Fibroblast of the conjunctiva (primary cell): ENCODE results near the gene TRMT61B.
A peak's percentile ranks its signal among the peaks of the same experiment; 100 is the strongest.

Source experiments
- DNase-seq: peaks from one replicate; pipeline ENCODE4 v3.0.0-alpha.2; 2010; ENCODE audit warnings: low read depth

TRMT61B gene

DNA sequence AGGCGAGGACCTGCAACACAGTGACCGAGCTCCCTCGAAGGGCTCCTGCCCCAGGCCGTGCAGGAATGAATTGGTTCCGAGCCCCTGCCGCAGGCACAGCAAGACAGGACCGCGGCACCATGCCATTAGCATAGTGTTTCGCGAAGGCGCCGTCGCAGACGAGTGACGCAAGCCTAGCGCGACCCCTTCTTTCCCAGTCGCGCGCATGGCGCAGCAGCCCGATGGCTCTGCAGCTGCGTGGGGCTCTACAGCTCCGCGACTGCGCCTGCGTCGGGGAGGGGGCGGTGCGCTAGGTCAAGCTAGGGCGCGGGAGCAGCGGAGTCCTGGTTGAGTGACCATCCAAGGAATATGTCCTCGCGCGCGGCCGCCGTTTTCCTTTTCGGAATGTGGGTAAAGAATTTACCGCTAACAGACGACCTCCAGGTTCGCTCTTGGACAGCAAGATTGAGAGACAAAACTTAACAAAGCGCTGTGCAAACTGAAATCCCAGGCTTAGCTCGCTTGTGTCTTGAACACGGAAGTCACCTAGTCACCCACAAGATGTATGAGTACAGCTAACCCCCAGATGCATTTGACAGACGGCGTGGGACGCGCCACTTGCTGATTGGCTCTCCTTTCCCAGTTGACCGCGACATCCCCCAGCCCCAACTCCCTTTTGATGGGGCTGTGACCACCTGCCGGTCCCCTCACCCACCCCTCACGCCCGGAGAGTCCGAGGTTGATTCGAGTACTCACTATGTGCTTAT lies at the start of gene TRMT61B:
TSS of gene TRMT61B (minus strand) at position 164 of the 746 bp plus-strand sequence. CDS start at position 132, 32 bp downstream.
- DNase-seq: peak; percentile 84

DNA sequence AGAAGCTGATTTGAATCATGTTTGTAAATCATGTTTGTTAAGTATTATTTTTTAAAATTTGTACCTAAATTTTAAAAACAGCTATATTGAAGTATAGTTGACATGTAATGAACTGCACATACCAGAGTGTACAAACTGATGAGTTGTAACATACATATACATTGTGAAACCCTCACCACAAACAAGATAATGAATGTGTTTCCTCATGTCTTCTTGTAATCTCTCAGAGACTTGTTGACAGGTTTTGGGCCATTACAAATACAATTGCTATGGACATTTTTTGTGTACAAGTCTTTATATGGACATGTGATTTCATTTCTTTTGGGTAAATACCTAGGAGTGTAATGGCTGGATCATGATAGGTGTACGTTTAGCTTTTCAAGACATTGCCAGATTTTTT lies 45.8 kb upstream of the TRMT61B start:
- no peak for DNase-seq

GRCh38 chr2:28909655-28910353 lies 39.7 kb upstream of the TRMT61B start:
- no peak for DNase-seq

- DNase-seq: no peak
Observed at GRCh38 chr2:28908172-28908571, 38.1 kb upstream of the TRMT61B start.

- no peak for DNase-seq
Observed at GRCh38 chr2:28906821-28907220, 36.7 kb upstream of the TRMT61B start.

DNA sequence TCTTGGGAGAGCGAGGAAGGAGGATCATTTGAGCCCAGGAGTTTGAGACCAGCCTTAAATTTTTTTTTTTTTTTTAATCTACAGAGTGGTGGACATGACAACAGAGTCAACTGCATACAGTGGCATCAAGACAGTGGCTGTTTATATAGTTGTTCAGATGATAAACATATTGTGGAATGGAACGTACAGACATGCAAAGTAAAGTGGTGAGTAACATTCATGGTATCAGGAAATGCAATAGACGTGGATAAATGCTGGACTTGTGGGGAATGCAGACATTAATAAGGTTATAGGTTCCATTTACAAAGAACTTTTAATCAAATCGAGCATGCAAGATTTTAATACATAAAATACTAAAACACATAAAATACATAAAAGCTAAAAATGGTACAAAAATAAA lies 36.3 kb upstream of the TRMT61B start:
- DNase-seq: no peak

- DNase-seq: no peak
Observed at GRCh38 chr2:28905533-28905932, 35.4 kb upstream of the TRMT61B start.

DNA sequence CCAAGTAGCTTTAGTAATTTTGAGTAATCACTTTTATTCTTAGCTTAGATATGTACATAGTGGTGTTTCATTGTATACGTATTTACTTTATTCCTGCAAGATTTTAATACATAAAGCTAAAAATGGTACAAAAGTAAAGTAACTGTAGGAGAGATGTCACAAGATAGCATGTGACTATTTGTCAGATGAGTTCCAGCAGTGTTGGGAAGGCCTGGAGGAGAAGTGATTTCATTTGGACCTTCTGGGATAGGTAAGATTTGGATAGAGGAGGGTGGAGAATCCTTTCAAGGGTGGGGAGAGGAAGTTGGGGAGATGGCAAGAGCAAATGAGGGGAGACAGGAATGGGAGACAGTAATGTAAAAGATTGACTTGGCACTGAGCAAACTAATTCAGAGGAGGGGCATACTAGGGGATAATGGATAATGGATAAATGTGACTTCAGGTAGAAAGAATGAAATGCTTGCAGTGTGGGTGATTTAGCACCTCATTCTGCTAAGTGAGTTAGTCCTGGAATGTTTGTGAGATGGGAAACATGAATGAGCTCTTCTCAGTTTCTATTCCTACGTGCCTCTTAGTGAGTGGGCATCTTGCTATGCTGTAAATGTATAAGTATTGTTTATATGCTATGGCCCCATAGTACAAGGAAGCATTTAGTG lies 34.8 kb upstream of the TRMT61B start:
- no peak for DNase-seq

- no peak for DNase-seq
Observed at GRCh38 chr2:28904295-28904694, 34.2 kb upstream of the TRMT61B start.

DNA sequence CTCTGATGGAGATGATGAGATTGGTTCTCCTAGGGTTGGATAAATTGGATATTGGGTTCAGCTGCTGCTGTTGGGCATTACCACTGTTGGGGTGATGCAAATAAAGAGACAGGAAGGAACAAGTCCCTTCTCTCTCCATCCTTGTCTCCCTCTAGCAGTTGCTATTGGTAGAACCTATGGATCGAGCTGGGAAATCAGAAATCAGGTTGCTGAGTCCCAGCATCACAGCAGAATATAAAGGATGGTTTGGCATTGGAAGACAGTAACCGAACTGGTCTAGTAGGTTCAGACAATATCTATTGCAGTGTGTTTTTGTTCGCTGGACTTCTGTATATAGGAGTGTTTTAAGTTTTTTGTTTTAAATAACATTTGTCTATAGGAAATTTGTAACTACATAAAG lies 32.5 kb upstream of the TRMT61B start:
- no peak for DNase-seq

DNA sequence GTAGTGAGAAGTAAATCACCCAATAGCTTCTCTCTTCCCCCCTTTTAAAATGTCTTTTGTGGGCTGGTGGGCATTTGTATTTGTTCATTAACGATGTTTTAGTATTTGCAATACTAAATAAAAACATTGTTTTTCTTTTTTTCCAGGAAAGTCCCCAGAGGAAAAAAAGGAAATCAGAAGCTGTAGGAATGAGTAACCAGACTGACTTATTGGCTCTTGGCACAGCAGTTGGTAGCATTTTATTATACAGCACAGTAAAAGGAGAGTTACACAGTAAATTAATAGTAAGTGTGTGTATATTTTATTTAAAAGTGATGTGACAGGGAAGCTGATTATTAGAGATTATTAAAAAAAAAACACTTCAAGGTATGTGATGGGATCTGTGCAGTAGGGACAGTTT lies 31.7 kb upstream of the TRMT61B start:
- no peak for DNase-seq

DNA sequence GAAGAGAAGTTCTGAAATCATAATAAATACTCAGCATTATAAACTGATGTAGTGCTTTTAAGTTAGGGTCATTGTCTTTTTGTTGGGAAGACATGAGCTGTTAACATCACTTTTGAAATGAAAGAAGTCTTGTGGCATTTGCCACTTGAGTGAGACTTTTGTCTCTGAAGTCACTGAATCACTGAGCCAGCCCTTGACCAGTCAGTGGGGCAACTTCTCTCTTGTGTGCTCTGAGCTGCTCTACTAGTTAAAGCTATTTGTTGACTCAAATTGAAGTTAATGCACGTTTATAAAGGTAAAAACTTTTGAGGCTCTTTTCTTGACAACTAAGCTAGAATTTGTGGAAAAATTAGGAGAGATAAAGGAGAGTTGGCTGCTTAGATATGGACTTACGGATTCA lies 31.1 kb upstream of the TRMT61B start:
- no peak for DNase-seq

DNA sequence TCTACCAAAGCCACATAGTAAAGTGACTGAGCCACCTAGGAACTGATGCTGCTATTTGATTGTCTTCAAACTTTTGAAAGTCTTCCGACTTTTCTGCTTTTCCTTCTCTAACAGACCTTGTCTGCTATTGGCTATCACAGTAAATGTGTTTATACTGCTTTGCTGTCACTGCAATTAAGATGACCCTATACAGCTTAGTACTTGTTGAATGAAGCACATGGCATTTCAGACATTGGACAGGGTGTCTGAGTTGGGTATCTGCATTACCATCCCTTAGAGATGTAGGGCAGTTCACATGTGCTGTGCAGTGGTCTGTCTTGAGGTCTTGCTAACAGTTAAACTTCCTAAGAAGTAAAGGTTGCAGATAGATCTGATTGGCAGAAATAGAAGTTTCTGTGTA lies 27.9 kb upstream of the TRMT61B start:
- no peak for DNase-seq

- DNase-seq: no peak
Observed at GRCh38 chr2:28896906-28897305, 26.8 kb upstream of the TRMT61B start.

DNA sequence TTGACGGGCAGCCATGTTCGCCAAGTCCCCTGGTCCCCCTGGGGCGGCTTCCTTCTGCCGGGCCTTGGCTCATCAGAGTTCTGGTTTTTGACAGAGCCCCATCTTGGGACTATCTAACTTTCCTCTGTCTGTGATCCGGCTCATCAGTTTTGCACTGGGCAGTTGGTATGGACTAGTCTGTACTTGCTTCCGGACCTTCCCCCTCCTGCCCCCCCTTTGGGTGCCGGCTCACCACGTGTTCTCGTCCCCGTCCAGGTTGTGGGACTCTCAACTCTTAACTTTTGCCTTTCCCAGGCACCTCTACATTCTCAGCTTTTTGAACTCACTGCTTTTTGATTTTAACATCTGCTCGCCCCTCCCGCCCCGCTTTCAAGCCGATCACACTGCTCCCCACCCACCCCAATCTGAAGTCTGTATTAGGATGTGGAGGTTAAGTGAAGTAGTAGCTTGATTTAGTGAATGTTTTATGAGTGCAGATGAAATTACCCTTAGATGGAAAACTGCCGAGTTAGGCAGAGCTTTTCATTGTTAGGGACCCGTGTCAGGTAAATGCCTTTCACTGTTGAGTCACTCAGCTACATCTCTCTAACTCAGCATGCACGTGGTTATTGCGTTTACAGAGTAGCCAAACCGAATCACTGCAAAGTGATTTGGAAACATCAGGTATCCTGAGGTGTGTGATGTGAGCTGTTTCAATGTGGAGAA lies 25.2 kb upstream of the TRMT61B start:
- DNase-seq: no peak

DNA sequence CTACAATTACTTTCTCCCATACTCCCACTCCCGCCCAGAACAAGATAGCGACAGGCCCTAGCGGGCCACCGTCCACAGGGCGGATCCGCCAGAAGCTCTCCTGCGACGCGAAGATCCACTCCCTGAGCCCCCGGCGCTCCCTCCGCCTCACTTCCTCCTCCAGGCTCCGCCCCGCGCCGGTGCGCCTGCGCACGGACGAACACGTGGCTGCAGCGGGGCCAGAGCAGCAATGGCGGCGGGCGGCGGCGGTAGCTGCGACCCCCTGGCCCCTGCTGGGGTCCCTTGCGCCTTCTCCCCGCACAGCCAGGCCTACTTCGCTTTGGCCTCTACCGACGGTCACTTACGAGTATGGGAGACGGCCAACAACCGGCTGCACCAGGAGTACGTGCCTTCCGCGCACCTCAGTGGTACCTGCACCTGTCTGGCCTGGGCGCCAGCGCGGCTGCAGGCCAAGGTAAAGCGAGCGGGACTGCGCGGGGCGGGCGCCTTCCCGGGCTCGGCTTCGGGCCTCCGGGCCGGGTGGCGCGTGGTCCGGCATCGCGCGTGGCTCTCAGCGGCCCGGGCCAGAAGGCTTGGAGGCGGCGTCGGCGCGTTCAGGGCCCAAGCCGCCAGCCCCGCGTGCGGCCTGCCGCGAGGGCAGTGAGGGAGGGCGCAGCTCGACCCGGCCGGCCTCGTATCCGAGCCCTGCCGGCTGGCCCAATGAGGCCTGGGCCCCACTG lies 24.5 kb upstream of the TRMT61B start, which contains the start of gene WDR43:
TSS of gene WDR43 (plus strand) at position 198 of the 719 bp plus-strand sequence. CDS start at position 230, 32 bp downstream.
- DNase-seq: peak; percentile 98

DNA sequence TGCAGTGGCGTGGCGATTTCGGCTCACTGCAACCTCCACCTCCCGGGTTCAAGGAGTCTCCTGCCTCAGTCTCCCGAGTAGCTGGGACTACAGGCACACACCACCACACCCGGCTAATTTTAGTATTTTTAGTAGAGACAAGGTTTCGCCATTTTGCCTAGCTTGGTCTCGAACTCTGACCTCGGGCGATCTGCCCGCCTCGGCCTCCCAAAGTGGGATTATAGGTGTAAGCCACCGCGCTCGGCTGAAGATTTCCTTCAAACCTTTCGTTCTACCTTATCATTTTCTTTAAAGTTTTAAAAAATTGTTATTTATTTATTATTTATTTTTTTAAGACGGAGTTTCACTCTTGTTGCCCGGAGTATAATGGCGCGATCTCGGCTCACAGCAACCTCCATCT lies 23.4 kb upstream of the TRMT61B start:
- no peak for DNase-seq

GRCh38 chr2:28880193-28880592 lies 10.1 kb upstream of the TRMT61B start:
- no peak for DNase-seq

GRCh38 chr2:28871620-28872019 lies 1.5 kb upstream of the TRMT61B start:
- DNase-seq: no peak

- DNase-seq: no peak
Observed at GRCh38 chr2:28869494-28870145, 489 bp downstream of the TRMT61B start.

DNA sequence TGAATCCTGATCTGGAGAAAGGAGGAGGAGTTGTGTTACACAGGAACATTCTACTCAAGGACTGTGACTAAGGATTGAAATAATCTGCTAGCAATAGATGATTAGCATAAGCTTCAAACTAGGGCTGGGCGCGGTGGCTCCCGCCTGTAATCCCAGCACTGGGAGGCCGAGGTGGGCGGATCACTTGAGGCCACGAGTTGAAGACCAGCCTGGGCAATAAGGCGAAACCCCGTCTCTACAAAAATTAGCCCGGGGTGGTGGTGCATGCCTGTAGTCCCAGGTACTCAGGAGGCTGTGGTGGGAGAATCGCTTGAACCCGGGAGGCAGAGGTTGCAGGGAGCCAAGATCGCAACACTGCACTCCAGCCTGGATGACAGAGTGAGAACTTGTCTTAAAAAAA lies 1.5 kb downstream of the TRMT61B start:
- no peak for DNase-seq
